Amygdala (tissue), 56 donors: Measurements from ENCODE around the gene GPX7.
"Not testable (repeated sequence)": the region's sequence is repeated elsewhere in the genome, so short reads cannot be mapped to it uniquely, and the experiment has no call there.

Experiments used
- DNase-seq, 56 donors: peaks; one replicate each; lab custom pipeline; 2025; lab: John Stamatoyannopoulos, UW

The GPX7 gene

GRCh38 chr1:52601991-52602855 lies at the start of gene GPX7:
GPX7 (plus strand) TSS chr1:52602371; CDS start chr1:52602410, 39 bp downstream.
- DNase-seq = peak in 39 of 56 donors; percentile 1 to 52 (median 26)

DNA sequence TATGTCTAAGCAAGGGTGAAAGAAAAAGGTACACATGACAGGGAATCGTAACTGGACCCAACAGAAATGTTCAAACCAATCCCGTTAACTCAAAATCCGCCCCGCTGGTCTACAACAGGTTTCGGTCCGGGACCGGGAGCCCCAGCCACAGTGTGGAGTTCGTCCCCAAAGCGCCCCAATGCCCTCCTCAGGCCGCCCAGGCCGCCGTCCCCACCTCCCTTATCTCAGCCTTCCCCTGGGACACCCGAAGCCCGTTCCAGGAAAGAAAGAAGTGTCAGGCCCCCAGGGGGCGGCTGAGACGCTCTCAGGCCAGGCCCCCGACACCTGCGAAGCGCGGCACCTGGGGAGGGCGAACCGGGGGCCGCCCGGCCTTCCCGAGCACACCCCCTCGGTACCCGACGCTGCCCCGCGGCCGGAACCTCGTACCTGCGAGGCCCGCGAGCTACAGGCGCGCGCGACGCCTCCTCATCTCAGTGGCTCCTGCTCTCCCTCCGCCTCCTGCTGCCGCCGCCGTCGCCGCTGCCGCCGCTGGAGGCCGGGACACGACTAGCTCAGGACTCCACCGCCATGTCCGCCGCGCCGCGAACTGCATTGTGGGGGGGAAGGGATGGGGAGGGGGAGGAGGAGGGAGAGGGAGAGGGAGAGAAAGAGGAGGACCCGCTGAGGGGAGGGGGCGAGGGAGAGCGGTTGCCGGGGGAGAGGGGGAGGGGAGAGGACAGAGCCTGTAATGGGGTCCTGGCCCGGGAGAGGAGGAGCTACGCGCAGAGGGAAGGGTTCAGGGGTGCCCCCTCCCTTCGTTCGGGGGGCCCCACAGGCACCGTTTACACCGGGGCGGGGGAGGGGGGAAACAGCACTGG lies 49.4 kb upstream of the GPX7 start, which contains the start of gene TUT4:
Gene TUT4 (minus strand): TSS at position 588 of the 857 bp plus-strand sequence. CDS start 26,812 bp downstream, outside the sequence.
- peak; percentile 27 to 89 (median 76) for DNase-seq

- DNase-seq = peak in 53 of 56 donors; percentile 27 to 89 (median 76)
Observed at GRCh38 chr1:52553362-52554266, 48.6 kb upstream of the GPX7 start.

GRCh38 chr1:52554267-52554640 lies 47.9 kb upstream of the GPX7 start:
- no peak for DNase-seq

- DNase-seq = no peak
Observed at GRCh38 chr1:52554756-52555155, 47.4 kb upstream of the GPX7 start.

DNA sequence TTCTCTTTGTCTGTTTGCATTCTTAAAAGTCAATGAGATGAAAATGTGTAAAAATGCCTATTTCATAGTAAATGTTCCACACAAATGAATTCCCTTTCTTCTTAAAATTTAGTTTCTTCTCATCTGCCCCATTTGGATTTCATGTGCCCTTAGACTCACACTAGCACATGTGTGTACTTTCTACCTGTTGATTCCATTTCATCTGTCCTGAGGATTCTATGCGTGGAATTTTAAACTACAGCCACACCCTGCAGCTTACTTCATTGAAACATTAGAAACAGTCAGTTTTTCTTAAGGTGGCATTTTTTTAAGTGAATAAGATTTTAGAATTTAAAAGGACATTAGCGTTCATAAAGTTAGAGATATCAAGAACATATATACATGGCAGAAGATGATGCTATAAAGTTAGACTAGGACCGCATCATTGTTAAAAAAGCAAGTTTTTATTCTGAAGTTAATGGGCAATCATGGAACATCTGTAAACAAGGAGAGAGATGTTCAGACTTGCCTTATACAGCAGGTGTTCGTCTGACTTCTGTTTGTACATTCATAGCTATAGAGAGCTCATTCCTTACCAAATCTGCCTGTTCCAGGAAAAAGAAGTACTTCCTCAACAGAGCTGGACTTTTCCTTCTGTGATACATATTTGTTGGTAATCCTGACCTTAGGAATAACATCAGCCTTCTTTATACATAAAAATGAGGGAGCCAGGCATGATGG lies 45.4 kb upstream of the GPX7 start:
- DNase-seq = no peak

- no peak for DNase-seq
Observed at GRCh38 chr1:52558941-52559340, 43.2 kb upstream of the GPX7 start.

GRCh38 chr1:52559875-52560274 lies 42.3 kb upstream of the GPX7 start:
- DNase-seq = no peak

DNA sequence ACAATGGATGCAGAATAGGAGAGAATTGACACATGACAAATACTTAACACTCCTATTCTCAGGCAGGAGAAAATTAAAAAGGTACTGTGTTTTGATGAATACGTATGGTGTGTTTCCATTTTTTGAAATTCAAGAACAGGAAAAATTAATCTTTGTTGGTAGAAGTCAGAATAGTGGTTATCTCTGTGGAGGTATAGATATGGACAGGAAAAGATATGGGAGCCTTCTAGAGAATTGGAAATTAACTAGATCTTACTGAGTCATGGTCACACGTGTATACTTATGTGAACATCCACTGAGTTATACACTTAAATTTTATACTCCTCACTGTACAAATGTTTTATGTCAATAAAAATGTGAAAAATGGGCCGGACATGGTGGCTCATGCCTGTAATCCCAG lies 39.4 kb upstream of the GPX7 start:
- no peak for DNase-seq

- DNase-seq = no peak
Observed at GRCh38 chr1:52567943-52568342, 34.2 kb upstream of the GPX7 start.

GRCh38 chr1:52569449-52570210 lies 32.5 kb upstream of the GPX7 start:
- no peak for DNase-seq

DNA sequence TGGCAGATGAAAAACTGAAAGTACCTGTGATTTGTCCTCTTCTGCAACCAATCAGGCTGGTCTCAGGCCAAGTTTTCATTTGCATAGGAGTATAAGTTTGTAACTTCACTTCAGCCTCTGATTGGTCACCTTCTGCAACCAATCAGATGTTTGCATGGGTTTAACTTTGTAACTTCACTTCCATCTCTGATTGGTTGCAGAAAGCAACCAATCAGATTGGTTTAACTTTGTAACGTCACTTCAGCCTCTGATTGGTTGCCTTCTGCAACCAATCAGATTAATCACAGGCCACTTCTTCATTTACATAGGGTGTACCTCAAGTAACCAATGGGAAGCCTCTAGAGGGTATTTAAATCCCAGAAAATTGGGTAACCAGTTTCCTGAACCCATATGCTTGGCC lies 30.4 kb upstream of the GPX7 start:
- no peak for DNase-seq

GRCh38 chr1:52572387-52572786 lies 29.8 kb upstream of the GPX7 start:
- no peak for DNase-seq

DNA sequence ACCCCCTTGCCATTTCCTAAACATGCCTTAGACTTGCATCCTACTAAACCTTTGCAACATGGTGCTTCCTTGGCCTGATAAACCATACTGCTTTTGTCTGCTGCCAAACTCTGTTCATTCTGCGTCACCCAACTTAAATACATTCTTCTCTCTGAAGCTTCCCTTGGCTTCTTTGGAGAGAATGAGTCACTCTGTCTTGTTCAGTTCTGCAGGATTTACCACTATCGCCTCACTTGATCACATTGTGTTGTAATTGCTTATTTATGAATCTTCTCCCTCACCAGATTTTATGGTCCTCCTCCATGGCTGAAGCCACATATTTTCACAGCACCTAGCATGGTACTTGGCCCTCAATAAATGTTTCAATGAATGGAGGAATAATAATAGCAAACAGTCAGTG lies 27.6 kb upstream of the GPX7 start:
- no peak for DNase-seq

DNA sequence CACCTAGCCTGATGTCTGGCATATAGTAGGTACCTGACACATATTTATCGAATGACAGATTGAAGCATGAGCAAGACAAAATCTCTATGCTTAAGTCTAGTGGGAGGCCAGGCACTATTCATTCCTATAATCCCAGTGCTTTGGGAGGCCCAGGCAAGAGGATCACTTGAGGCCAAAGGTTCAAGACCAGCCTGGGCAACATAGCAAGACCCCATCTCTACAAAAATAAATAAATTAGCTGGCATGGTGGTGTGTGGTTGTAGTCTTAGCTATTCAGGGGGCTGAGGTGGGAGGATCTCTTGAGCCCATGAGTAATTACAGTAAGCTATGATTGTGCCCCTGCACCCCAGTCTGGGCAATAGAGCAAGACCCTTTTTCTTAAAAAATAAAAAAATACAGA lies 26.1 kb upstream of the GPX7 start:
- DNase-seq = no peak

DNA sequence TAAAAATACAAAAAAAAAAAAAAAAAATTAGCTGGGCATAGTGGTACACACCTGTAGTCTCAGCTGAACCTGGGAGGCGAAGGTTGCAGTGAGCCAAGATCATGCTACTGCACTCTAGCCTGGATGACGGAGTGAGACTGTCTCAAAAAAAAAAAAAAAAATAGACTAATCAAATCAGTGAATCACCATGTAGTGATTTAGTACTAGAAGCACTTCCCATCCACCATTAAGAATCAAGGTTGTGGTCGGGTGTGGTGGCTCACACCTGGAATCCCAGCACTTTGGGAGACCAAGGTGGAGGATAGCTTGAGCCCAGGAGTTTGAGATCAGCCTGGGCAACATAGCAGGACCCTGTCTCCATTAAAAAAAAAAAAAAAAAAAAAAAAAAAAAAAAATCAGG lies 24.1 kb upstream of the GPX7 start:
- DNase-seq = not testable (repeated sequence)

- DNase-seq = no peak
Observed at GRCh38 chr1:52579415-52579814, 22.8 kb upstream of the GPX7 start.

DNA sequence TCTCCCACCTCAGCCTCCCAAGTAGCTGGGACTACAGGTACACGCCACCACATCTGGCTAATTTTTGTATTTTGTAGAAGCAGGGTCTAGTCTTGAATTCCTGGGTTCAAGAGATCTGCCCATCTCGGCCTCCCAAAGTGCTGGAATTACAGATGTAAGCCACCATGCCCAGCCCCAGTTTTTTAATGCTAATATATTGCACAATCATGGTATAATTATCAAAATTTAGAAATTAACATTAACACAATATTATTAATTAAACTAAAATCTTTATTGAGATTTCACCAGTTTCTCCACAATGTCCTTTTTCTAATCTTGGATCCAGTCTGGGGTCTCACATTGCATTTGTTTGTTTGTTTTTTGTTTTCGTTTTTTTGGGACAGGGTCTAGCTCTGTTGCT lies 21.9 kb upstream of the GPX7 start:
- DNase-seq = no peak

GRCh38 chr1:52582116-52582696 lies 20.0 kb upstream of the GPX7 start:
- no peak for DNase-seq
